GM12892 (cell line): Measurements from ENCODE around the gene GPA33.

ENCODE experiments used
- DNase-seq: peaks from one replicate; pipeline ENCODE4 v3.0.0; 2011; ENCODE audit not compliant: insufficient read length
- FAIRE-seq: peaks from 2 replicates; lab custom pipeline; 2011; peaks lifted over from hg19 to GRCh38; lab: Jason Lieb, UNC
- POLR2A ChIP-seq: IDR thresholded peaks from 2 replicates; pipeline ENCODE4 v1.6.1; 2011; ENCODE audit warnings: low read depth, low read length, control low read depth
- POLR2AphosphoS5 ChIP-seq: IDR thresholded peaks from 2 replicates; pipeline ENCODE4 v1.6.1; 2011; ENCODE audit warnings: low read depth, low read length, control low read depth
- TAF1 ChIP-seq: IDR thresholded peaks from 2 replicates; pipeline ENCODE4 v1.6.1; 2011; ENCODE audit warnings: low read depth, mild to moderate bottlenecking, control low read depth, low read length, borderline replicate concordance

The GPA33 gene

GRCh38 chr1:167114725-167115124 is 24.5 kb upstream of the GPA33 start:
- TF ChIP-seq POLR2AphosphoS5: no peak
- TF ChIP-seq TAF1: no peak
- TF ChIP-seq POLR2A: no peak
- DNase-seq: no peak
- FAIRE-seq: no peak

- DNase-seq: no peak
- no peak for FAIRE-seq
- TF ChIP-seq TAF1 (no peak), POLR2AphosphoS5 (no peak), POLR2A (no peak)
These were observed 21.9 kb upstream of the GPA33 start for GRCh38 chr1:167111868-167112709.

GRCh38 chr1:167110586-167110985 is 20.4 kb upstream of the GPA33 start:
- DNase-seq: no peak
- TF ChIP-seq POLR2AphosphoS5 (no peak), TAF1 (no peak), POLR2A (no peak)
- FAIRE-seq: no peak

- FAIRE-seq: peak; percentile 48
- no peak for DNase-seq
- TF ChIP-seq TAF1: no peak
- no peak for TF ChIP-seq POLR2AphosphoS5
- TF ChIP-seq POLR2A: no peak
These were observed 18.9 kb upstream of the GPA33 start for GRCh38 chr1:167109125-167109524.

- no peak for DNase-seq
- no peak for TF ChIP-seq TAF1
- TF ChIP-seq POLR2AphosphoS5: no peak
- TF ChIP-seq POLR2A: no peak
- no peak for FAIRE-seq
These were observed 17.3 kb upstream of the GPA33 start for GRCh38 chr1:167107456-167107855.

GRCh38 chr1:167106119-167106461 is 15.9 kb upstream of the GPA33 start:
- DNase-seq (no peak), FAIRE-seq (no peak)
- TF ChIP-seq POLR2A: no peak
- no peak for TF ChIP-seq POLR2AphosphoS5
- no peak for TF ChIP-seq TAF1

GRCh38 chr1:167105271-167106118 is 15.3 kb upstream of the GPA33 start:
- DNase-seq: no peak
- peak; percentile 5 for FAIRE-seq

GRCh38 chr1:167104256-167104633 is 14.1 kb upstream of the GPA33 start:
- DNase-seq (no peak), FAIRE-seq (peak; percentile 27)
- no peak for TF ChIP-seq POLR2AphosphoS5

More at GRCh38 chr1:167105271-167106118, 15.3 kb upstream of the GPA33 start:
- TF ChIP-seq POLR2AphosphoS5: no peak
- TF ChIP-seq TAF1: no peak
- no peak for TF ChIP-seq POLR2A

GRCh38 chr1:167102906-167103573 is 12.9 kb upstream of the GPA33 start:
- FAIRE-seq (no peak), DNase-seq (no peak)
- TF ChIP-seq POLR2AphosphoS5: no peak
- no peak for TF ChIP-seq TAF1
- no peak for TF ChIP-seq POLR2A

- no peak for TF ChIP-seq TAF1
- no peak for TF ChIP-seq POLR2AphosphoS5
- TF ChIP-seq POLR2A: no peak
- DNase-seq: no peak
- no peak for FAIRE-seq
These were observed 11.6 kb upstream of the GPA33 start for GRCh38 chr1:167101754-167102153.

- no peak for DNase-seq
- no peak for FAIRE-seq
- no peak for TF ChIP-seq POLR2A
- TF ChIP-seq POLR2AphosphoS5: no peak
- no peak for TF ChIP-seq TAF1
These were observed 10.6 kb upstream of the GPA33 start for GRCh38 chr1:167100730-167101129.

- FAIRE-seq (no peak), DNase-seq (no peak)
- TF ChIP-seq POLR2A: no peak
- no peak for TF ChIP-seq POLR2AphosphoS5
- no peak for TF ChIP-seq TAF1
These were observed 9.7 kb upstream of the GPA33 start for GRCh38 chr1:167099851-167100250.
